ENCODE results near the gene FAM236D. TPM values are rescaled to one million over a fixed set of nuclear protein-coding genes. Genes with fewer than 3 reads are reported as not detected.
"Not testable (repeated sequence)": the region's sequence is repeated elsewhere in the genome, so short reads cannot be mapped to it uniquely, and the experiment has no call there.

The FAM236D gene
- total RNA-seq (not detected), polyA plus RNA-seq (not detected)

- H3K9me3 ChIP-seq; H3K27me3 ChIP-seq; ATAC-seq; H3K36me3 ChIP-seq; H3K4me3 ChIP-seq; DNase-seq; intact Hi-C loops (cut with DNase I); H3K27ac ChIP-seq; FAIRE-seq; H3K4me1 ChIP-seq: not testable (repeated sequence)
- no CpG with 5 or more reads among the region's 13 CpGs for WGBS, 2 donors
These were observed at the start of gene FAM236D for GRCh38 chrX:72808110-72808509. Gene FAM236D (minus strand): TSS chrX:72808210. CDS start chrX:72808110, 100 bp downstream.

- intact Hi-C loops (cut with DNase I); H3K27me3 ChIP-seq; DNase-seq; H3K4me1 ChIP-seq; H3K27ac ChIP-seq; ATAC-seq; H3K9me3 ChIP-seq; H3K36me3 ChIP-seq; H3K4me3 ChIP-seq: not testable (repeated sequence)
- FAIRE-seq = peak; percentile 86
- no CpG with 5 or more reads among the region's 2 CpGs for WGBS, 2 donors
These were observed 29.5 kb upstream of the FAM236D start for GRCh38 chrX:72837532-72837931.

GRCh38 chrX:72830701-72831100 is 22.7 kb upstream of the FAM236D start:
- FAIRE-seq; ATAC-seq; DNase-seq; H3K4me3 ChIP-seq; H3K9me3 ChIP-seq; intact Hi-C loops (cut with DNase I); H3K4me1 ChIP-seq; H3K36me3 ChIP-seq; H3K27ac ChIP-seq; H3K27me3 ChIP-seq: not testable (repeated sequence)
- WGBS, 2 donors = no CpG with 5 or more reads among the region's 13 CpGs

- intact Hi-C loops (cut with DNase I); H3K9me3 ChIP-seq; FAIRE-seq; H3K27me3 ChIP-seq; H3K36me3 ChIP-seq; H3K4me1 ChIP-seq; H3K4me3 ChIP-seq; H3K27ac ChIP-seq; ATAC-seq: not testable (repeated sequence)
- 86 to 100% methylated on average over 1 of the region's 3 CpGs for WGBS, 2 donors
- peak in 1 of 6 donors; percentile 2 for DNase-seq
These were observed 17.6 kb downstream of the FAM236D start for GRCh38 chrX:72790390-72790789.

- H3K4me1 ChIP-seq; H3K27me3 ChIP-seq; FAIRE-seq; H3K36me3 ChIP-seq; intact Hi-C loops (cut with DNase I); H3K27ac ChIP-seq; H3K9me3 ChIP-seq; DNase-seq; H3K4me3 ChIP-seq; ATAC-seq: not testable (repeated sequence)
- no CpG with 5 or more reads among the region's 1 CpG for WGBS, 2 donors
These were observed 19.9 kb downstream of the FAM236D start for GRCh38 chrX:72788142-72788541.

- DNase-seq; H3K4me1 ChIP-seq; H3K4me3 ChIP-seq; H3K36me3 ChIP-seq; H3K9me3 ChIP-seq; intact Hi-C loops (cut with DNase I); H3K27me3 ChIP-seq; FAIRE-seq; H3K27ac ChIP-seq: not testable (repeated sequence)
- no CpG with 5 or more reads among the region's 6 CpGs for WGBS, 2 donors
- peak in 3 of 4 donors; percentile 41 to 66 (median 57) for ATAC-seq
These were observed 24.0 kb downstream of the FAM236D start for GRCh38 chrX:72783964-72784363.

GRCh38 chrX:72783365-72783936 is 24.6 kb downstream of the FAM236D start:
- H3K27ac ChIP-seq; H3K27me3 ChIP-seq; FAIRE-seq; H3K36me3 ChIP-seq; H3K4me1 ChIP-seq; H3K4me3 ChIP-seq; intact Hi-C loops (cut with DNase I); DNase-seq; H3K9me3 ChIP-seq; ATAC-seq: not testable (repeated sequence)
- WGBS, 2 donors = no CpG with 5 or more reads among the region's 8 CpGs

GRCh38 chrX:72782560-72782959 is 25.4 kb downstream of the FAM236D start, which contains the start of gene FAM236B:
Gene FAM236B (minus strand): TSS chrX:72782660. CDS start chrX:72782560, 100 bp downstream.
- H3K27me3 ChIP-seq; H3K36me3 ChIP-seq; intact Hi-C loops (cut with DNase I); DNase-seq; H3K27ac ChIP-seq; FAIRE-seq; ATAC-seq; H3K4me1 ChIP-seq; H3K9me3 ChIP-seq; H3K4me3 ChIP-seq: not testable (repeated sequence)
- no CpG with 5 or more reads among the region's 15 CpGs for WGBS, 2 donors

- H3K36me3 ChIP-seq; H3K4me1 ChIP-seq; H3K9me3 ChIP-seq; H3K27ac ChIP-seq; H3K4me3 ChIP-seq; DNase-seq; H3K27me3 ChIP-seq; intact Hi-C loops (cut with DNase I); FAIRE-seq: not testable (repeated sequence)
- no CpG with 5 or more reads among the region's 6 CpGs for WGBS, 2 donors
- ATAC-seq = peak in 3 of 4 donors; percentile 30 to 38 (median 35)
These were observed 29.9 kb downstream of the FAM236D start for GRCh38 chrX:72778146-72778545.

GRCh38 chrX:72777467-72777790 is 30.6 kb downstream of the FAM236D start:
- H3K9me3 ChIP-seq; FAIRE-seq; H3K36me3 ChIP-seq; H3K27me3 ChIP-seq; H3K27ac ChIP-seq; intact Hi-C loops (cut with DNase I); H3K4me1 ChIP-seq; H3K4me3 ChIP-seq; DNase-seq: not testable (repeated sequence)
- peak; percentile 69 to 89 (median 81) for ATAC-seq
- WGBS, 2 donors = no CpG with 5 or more reads among the region's 15 CpGs

GRCh38 chrX:72776653-72777466 is 31.1 kb downstream of the FAM236D start, which contains the start of gene DMRTC1B:
Gene DMRTC1B (plus strand): TSS chrX:72776890. CDS start chrX:72845136, 68,246 bp downstream.
- peak; percentile 88 to 95 (median 93) for ATAC-seq

GRCh38 chrX:72760454-72760853 is 47.6 kb downstream of the FAM236D start:
- ATAC-seq = peak in 2 of 4 donors; percentile 24 to 38
- H3K36me3 ChIP-seq; H3K9me3 ChIP-seq; DNase-seq; H3K4me3 ChIP-seq; H3K27me3 ChIP-seq; H3K27ac ChIP-seq; FAIRE-seq; intact Hi-C loops (cut with DNase I); H3K4me1 ChIP-seq: not testable (repeated sequence)
- no CpG with 5 or more reads among the region's 9 CpGs for WGBS, 2 donors

More at GRCh38 chrX:72776653-72777466, 31.1 kb downstream of the FAM236D start, which contains the start of gene DMRTC1B:
- H3K4me3 ChIP-seq; intact Hi-C loops (cut with DNase I); H3K4me1 ChIP-seq; FAIRE-seq; H3K9me3 ChIP-seq; DNase-seq; H3K27me3 ChIP-seq; H3K27ac ChIP-seq; H3K36me3 ChIP-seq: not testable (repeated sequence)
- no CpG with 5 or more reads among the region's 44 CpGs for WGBS, 2 donors
